Measurements from ENCODE around the gene AEBP1. TPM values are rescaled to one million over a fixed set of nuclear protein-coding genes. Genes with fewer than 3 reads are reported as not detected.

Gene AEBP1
- total RNA-seq, 4 donors from 2014 or later = 20.1 to 127 (median 58.0) TPM

- Histone ChIP-seq H3K36me3 (no peaks in the 10 kb centered on the region), H3K27me3 (no peaks in the 10 kb centered on the region), H3K4me1 (peaks cover 0 to 10% (median 5%) of the 10 kb centered on the region in 4 donors), H3K9me3 (no peaks in the 10 kb centered on the region), H3K27ac (no peak within 1 kb of the TSS), H3K4me3 (no peak within 1 kb of the TSS)
- peak in 1 of 3 donors; percentile 20 for DNase-seq
- TF ChIP-seq, protein P1, sequence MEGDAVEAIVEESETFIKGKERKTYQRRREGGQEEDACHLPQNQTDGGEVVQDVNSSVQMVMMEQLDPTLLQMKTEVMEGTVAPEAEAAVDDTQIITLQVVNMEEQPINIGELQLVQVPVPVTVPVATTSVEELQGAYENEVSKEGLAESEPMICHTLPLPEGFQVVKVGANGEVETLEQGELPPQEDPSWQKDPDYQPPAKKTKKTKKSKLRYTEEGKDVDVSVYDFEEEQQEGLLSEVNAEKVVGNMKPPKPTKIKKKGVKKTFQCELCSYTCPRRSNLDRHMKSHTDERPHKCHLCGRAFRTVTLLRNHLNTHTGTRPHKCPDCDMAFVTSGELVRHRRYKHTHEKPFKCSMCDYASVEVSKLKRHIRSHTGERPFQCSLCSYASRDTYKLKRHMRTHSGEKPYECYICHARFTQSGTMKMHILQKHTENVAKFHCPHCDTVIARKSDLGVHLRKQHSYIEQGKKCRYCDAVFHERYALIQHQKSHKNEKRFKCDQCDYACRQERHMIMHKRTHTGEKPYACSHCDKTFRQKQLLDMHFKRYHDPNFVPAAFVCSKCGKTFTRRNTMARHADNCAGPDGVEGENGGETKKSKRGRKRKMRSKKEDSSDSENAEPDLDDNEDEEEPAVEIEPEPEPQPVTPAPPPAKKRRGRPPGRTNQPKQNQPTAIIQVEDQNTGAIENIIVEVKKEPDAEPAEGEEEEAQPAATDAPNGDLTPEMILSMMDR (IDR thresholded peaks at IDR 0.05) = no peak
- TF ChIP-seq POLR2A (IDR thresholded peaks at IDR 0.05) = no peak
Observed at GRCh38 chr7:44141221-44141850, 37.2 kb downstream of the AEBP1 start, which contains the start of gene MYL7. TSS of gene MYL7 (minus strand) at chr7:44141332. CDS start at chr7:44141305, 27 bp downstream.

DNA sequence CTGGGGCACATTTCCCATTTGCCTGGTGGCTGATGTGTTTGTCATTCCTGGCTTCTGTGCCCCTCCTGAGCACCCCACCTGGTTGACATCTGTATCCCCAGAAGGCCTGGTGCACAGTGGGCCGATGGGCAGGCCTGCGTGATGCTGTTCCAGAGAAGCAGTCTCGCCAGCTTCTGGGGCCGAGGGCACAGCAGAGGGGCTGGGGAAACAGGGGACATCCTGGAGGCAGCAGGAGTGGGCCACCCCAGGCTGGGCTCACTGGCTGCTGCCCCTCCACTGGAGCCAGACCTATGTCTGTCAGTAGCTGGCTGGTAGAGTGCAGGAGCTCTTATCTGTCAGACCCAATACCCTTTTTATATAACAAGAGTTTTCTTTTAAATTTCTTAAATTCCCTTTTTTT is 37.9 kb downstream of the AEBP1 start:
- H3K27ac ChIP-seq = no peak overlapping the region
- TF ChIP-seq, protein P1 (IDR thresholded peaks at IDR 0.05) = no peak
- no peak for TF ChIP-seq POLR2A (IDR thresholded peaks at IDR 0.05)
- no peaks in the 10 kb centered on the region for H3K9me3 ChIP-seq
- no peaks in the 10 kb centered on the region for H3K27me3 ChIP-seq
- H3K4me1 ChIP-seq = peaks cover 0 to 15% (median 5%) of the 10 kb centered on the region in 4 donors
- no peaks in the 10 kb centered on the region for H3K36me3 ChIP-seq
- DNase-seq = peak in 1 of 3 donors; percentile 23
- no peak overlapping the region for H3K4me3 ChIP-seq

GRCh38 chr7:44143646-44144250 is 39.6 kb downstream of the AEBP1 start:
- no peak overlapping the region for H3K27ac ChIP-seq
- H3K27me3 ChIP-seq = no peaks in the 10 kb centered on the region
- peak in 2 of 3 donors; percentile 29 to 36 for DNase-seq
- H3K36me3 ChIP-seq = no peaks in the 10 kb centered on the region
- H3K4me3 ChIP-seq = no peak overlapping the region
- no peaks in the 10 kb centered on the region for H3K9me3 ChIP-seq
- TF ChIP-seq, protein P1 (IDR thresholded peaks at IDR 0.05) = no peak
- no peak for TF ChIP-seq POLR2A (IDR thresholded peaks at IDR 0.05)
- H3K4me1 ChIP-seq = peaks cover 0 to 15% (median 5%) of the 10 kb centered on the region in 4 donors

DNA sequence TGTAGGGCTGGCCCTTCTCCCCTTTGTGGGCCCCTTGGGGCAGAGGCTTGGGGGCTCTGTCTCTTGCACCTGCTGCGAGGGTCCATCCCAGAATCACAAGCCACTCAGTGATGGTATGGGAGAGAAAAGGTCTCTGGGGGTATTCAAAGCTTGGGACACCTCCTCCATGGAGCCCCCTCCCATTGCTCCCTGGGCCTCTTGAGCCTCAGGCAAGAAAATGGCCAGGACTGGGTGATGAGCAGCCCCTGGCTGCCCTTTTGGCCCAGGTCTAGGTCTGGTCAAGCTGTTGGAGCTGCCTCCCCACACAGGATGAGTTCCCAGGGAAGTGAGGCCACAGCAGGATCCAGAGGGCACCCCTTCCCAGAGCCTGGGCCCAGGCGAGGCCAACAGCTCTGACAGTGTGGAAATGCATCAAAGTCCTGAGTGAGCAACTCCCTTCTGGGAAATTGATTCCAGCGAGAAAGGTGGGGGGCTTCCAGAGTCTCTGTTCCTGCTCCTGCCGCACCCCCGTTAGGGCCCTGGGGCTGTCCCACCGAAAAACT is 40.4 kb downstream of the AEBP1 start:
- no peak overlapping the region for H3K27ac ChIP-seq
- H3K9me3 ChIP-seq = no peaks in the 10 kb centered on the region
- H3K27me3 ChIP-seq = no peaks in the 10 kb centered on the region
- no peak overlapping the region for H3K4me3 ChIP-seq
- no peaks in the 10 kb centered on the region for H3K36me3 ChIP-seq
- no peak for TF ChIP-seq POLR2A (IDR thresholded peaks at IDR 0.05)
- TF ChIP-seq, protein P1 (IDR thresholded peaks at IDR 0.05) = no peak
- peak in 2 of 3 donors; percentile 15 to 31 for DNase-seq
- H3K4me1 ChIP-seq = peaks cover 0 to 15% (median 5%) of the 10 kb centered on the region in 4 donors

GRCh38 chr7:44144968-44145478 is 40.9 kb downstream of the AEBP1 start:
- no peak for TF ChIP-seq POLR2A (IDR thresholded peaks at IDR 0.05)
- H3K9me3 ChIP-seq = no peaks in the 10 kb centered on the region
- peaks cover 0 to 15% (median 5%) of the 10 kb centered on the region in 4 donors for H3K4me1 ChIP-seq
- H3K4me3 ChIP-seq = peak overlapping the region in 2 of 4 donors; percentile 49 to 52
- DNase-seq = peak in 2 of 3 donors; percentile 37 to 45
- no peaks in the 10 kb centered on the region for H3K36me3 ChIP-seq
- no peak overlapping the region for H3K27ac ChIP-seq
- H3K27me3 ChIP-seq = no peaks in the 10 kb centered on the region
